CD4-positive, alpha-beta T cell treated with Interferon alpha-2 for 1 hour (primary cell): Measurements from ENCODE around the gene ACYP2.

Experiments used
- DNase-seq, 2 donors: peaks; one replicate each; pipeline ENCODE4 v3.0.0-alpha.2; 2020 to 2022

ACYP2 gene

DNA sequence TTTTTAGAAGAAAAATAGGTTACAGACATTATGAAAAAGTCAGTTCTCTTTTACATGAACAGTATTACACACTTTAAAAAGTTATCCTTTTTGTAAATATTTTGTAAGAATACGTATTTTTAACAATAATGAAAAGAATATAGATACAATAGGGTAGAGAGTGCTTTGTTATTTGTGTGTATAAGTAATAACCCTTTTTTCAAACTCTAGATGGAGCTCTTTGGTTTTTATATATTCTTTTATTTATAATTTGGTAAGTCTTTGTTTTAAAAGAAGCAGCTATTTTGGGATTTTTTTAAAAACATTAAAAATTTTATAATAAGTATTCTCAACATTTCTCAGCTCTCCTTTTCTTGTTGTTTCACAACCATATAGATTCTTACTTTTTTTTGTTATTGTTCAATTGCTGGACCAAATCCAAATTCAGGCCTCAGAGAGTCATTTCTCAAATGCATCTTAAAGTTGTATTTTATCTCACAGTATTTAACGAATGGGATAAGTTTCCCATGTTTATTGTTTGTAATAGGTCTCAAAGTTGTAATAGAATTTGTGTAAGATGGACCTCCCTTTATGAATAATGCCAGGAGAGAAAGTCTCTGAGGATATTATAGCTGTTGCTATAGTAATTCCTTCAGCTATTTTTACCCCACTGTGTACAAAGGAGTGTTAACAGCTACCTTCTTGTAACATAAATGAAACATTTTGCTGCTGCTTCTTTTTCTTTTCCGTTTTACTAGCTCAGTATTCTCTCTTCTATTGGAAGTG lies 46.4 kb downstream of the ACYP2 start:
- no peak for DNase-seq

- DNase-seq, result no peak
Observed at GRCh38 chr2:54164106-54164505, 48.7 kb downstream of the ACYP2 start.

GRCh38 chr2:54166121-54166773 lies 50.8 kb downstream of the ACYP2 start:
- no peak for DNase-seq

DNA sequence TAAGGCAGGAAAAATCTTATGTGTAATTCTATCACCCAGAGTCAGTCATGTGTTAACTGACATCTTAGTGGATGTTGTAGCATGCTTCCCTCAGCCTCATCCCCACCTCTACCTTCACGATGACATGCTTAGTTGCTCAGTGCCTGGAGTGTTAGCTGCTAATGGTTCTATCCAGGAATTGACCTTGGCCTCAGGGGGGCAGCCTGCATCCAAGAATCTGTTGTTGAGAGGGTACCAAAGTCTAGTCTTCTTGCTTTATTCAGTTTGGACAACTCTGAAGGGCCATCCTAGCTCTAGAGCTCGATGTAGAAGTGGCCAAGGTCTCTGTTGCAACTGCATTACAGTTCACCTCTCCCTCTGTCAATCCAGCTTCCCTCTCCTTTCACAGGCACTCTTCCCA lies 61.2 kb downstream of the ACYP2 start:
- no peak for DNase-seq

GRCh38 chr2:54183281-54183680 lies 67.9 kb downstream of the ACYP2 start:
- DNase-seq, result no peak

GRCh38 chr2:54183972-54184371 lies 68.6 kb downstream of the ACYP2 start:
- no peak for DNase-seq

DNA sequence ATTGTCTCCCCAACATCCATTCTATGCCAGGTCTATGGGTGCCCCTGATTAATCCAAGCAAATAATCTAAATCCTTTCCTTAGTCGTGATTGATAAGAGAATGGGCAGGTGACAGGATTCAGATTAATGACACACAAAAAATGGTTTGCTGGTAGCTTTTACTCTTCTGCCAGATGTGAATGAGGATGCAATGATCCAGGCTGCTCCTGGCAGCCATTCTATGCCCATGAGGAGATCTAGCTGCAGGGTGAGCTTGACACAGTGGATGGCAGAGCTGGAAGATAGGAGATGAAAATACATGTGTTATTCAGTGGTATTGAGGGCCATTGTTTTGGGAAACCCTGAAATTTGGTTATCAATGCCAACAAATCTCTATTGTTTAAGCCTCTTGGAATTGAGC lies 69.7 kb downstream of the ACYP2 start:
- no peak for DNase-seq

DNA sequence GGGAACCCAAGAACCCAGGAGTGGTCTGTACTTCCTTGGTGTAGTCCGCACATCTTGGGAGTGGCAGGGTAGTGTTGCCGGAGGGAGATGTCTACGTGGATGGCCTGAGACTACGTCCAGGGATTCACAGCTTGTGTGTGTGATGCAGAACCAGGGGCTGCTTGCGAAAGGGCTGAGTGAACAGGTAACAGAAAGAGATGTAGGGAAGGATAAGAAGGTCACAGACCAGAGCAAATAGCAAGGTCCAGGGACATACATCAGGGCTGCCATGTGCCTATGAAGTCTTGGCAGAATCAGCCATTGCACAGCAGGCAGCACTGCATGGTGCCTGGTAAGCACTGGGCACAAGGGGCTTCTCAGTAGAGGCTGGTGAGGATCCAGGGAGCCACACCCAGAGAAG lies 71.9 kb downstream of the ACYP2 start:
- DNase-seq, result no peak

DNA sequence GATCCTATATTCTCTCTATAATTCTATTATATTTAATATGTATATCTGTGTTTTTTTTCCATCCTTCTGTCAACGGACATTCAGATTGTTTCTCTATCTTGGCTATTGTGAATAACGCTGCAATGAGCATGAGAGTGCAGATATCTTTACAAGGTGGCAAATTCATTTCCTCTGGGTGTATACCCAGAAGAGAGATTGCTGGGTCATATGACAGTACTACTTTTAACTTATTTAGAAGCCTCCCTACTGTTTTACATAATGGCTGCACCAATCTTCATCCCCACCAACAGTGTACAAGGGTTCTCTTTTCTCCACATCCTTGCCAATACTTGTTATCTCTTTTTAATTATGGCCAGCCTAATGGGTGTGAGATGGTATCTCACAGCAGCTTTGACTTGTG lies 74.1 kb downstream of the ACYP2 start:
- DNase-seq, result no peak

DNA sequence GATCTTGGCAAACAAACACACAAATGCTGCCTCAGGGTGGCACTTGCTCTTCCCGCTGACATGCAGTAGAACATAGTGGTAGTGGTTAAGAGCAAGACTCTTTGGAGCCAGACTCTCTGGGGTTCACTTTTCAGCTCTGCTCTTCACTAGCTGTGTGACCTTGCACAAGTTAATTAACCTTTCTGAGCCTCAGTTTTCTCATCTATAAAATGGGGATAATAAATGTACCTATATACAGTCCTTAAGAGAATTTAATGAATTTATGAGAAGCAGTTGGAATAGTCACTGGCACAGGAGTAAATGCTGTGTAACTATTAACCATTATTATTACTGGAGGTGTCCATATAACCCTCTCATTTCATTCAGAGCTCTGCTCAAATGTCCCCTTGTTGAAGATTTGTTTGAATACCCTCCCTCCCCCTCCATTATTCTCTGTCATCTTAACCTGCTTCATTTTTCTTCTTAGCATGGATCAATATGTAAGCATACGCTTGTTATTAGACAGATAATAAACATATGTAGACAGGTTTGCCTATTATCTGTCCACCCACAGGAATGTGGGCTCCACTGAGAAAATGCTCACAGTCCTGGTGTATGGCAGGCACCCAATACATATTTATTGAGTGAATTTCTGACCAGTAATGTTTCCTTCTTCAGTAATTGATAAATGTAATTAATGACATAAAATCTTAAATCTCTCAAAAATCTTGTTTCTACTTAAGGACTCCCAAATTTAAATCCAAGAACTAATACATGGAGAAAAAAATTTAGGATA lies 76.1 kb downstream of the ACYP2 start:
- DNase-seq, result no peak

- no peak for DNase-seq
Observed at GRCh38 chr2:54194761-54195750, 79.6 kb downstream of the ACYP2 start.

DNA sequence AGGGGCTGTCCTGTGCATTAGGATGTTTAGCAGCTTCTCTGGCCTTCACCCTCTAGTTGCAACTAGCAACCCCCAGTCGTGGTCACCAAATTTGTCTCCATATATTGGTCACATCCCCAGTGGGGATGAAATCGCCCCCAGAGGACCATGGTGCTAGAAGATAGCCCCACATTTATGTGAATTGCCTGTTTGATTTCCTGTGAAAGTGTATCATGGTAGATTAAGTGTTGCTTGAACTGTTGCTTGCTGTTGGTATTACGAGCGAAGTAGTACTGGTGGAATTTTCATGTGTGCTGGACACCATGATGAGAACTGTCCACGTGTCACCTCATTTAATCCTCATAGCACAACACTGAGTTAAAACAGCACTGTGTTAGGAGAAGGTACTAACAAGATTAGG lies 81.2 kb downstream of the ACYP2 start:
- DNase-seq, result no peak

DNA sequence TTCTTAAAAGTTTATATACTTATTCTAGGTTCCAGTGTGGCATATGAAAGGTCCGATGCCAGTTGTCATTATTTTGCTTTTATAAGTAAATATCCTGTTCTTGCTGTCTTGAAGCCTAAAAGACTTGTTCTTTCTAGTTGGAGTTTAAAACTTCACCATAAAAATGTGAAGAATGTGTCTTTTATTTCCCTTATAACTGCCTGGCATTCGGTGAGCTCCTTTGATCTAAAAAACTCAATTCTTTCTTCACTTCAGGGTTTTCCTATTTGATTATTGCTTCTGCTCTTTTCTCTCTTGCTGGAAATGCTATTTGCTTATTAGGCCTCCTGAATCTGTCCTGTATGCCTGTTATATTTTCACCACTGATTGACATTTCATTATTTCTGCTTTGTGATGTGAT lies 89.1 kb downstream of the ACYP2 start:
- no peak for DNase-seq

GRCh38 chr2:54206596-54206995 lies 91.2 kb downstream of the ACYP2 start:
- peak in 1 of 2 donors; percentile 11 for DNase-seq

DNA sequence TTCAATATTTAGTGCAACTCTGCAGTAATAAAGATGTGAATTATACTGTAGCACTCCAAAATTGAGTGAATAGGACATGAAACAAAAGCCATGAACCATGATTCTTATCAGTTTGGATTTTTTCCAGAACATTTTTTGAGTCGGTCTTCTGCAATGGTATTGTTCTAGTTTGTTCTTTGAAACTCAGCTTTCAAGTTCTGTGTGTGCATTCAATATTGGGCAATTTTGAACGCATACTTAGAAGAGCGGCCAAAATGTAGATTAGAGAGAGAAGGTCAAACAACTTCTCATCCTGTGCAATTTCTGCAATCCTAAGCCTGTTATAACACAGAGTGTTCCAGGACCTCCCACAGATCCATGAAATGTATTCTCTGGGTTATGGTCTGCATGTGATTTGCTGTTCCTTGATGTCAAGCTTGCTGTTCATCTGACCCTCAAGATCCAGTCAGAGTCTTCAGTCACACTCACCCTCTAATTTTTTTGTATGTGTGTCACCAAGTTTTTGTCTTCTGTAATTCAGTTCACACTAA lies 92.3 kb downstream of the ACYP2 start:
- no peak for DNase-seq

GRCh38 chr2:54208364-54209240 lies 93.2 kb downstream of the ACYP2 start:
- no peak for DNase-seq

DNA sequence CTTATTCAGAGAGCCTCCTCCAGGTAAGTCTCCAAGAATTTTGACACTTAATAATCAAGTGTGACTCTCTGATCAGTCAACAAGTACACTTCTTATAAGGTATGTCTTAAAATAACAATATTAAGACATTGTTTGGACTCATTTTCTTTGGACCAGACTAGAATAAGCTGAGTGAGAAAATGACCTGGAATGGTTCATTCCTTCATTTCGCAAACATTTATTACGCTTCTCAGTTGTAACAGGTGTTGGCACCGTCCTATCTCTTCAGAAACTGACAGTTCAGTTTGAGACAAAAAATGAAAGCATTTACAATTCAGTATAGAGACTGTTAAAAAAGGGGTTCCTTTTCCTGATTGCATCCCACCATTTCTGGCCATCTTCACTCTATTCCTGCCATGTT lies 94.0 kb downstream of the ACYP2 start:
- no peak for DNase-seq

DNA sequence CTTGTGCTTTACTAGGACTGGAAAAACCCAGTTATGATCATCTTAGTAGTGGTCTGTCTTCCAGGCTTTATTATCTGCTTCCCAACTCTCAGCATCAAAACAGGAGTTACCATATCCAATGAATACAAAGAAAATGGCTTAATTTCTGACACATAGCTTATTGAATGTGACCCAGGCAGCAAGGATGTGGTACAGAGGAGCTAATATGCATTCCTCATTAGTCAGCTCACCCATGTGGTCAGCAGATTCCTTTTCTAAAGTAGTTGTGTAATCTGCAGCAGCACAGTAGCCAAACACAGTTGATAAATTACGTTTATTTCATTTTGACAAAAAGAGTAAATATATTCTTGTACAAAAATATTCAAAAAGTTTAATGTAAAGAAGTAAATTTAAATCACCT lies 97.0 kb downstream of the ACYP2 start:
- DNase-seq, result no peak

DNA sequence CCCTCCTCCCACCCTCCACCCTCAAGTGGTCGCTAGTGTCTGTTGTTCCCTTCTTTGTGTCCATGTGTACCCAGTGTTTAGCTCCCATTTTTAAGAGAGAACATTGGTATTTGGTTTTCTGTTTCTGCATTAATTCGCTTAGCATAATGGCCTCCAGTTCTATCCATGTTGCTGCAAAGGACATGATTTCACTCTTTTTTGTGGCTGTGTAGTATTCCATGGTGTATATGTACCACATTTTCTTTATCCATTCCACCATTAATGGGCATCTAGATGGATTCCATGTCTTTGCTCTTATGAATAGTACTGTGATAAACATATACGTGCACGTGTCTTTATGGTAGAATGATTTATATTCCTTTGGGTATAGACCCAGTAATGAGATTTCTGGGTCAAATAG lies 97.7 kb downstream of the ACYP2 start:
- no peak for DNase-seq

DNA sequence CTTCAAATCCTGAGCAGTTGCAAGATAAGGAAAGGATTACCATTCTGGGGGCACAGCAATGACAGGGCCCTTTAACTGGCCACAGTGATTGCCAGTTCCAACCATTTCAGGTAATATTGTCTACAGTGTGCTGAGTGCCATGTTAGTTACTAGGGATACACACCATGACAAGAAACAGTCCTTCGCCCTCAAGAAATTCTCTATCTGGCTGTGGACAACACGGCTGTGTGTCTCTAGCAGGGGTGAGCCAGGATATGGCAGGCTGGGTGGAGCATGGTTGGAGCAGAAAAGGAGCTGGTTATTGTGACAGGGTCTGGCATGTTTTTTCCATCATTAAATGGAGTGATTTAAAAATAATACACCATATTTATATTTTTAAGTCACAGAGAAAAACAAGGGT lies 109.6 kb downstream of the ACYP2 start:
- no peak for DNase-seq

DNA sequence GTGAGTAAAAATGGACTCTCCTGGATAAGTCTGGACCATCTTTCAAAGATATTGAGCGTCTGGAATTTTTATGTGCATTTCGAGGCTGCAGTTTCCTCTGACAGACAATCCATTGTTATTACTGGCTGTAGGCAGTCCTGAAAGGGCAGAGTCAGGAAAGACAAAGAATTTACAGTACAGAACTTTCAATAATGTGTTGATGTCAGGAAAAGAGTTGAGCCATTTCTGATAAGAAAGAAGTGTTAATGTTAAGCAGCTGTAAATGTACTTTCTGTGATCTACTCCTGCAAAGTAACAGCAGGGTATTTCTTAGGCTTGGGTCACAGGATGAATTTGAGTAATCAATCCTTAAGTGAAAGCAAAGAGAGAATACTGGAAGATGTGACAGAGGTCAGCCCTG lies 110.8 kb downstream of the ACYP2 start:
- no peak for DNase-seq
